GM21717 (cell line): Measurements from ENCODE around the gene ADNP2.
"Not testable (repeated sequence)": the region's sequence is repeated elsewhere in the genome, so short reads cannot be mapped to it uniquely, and the experiment has no call there.

Source experiments
- ATAC-seq: cut with Tn5 transposase; IDR thresholded peaks from one replicate; pipeline ENCODE4 v1.9.1; 2021; ENCODE audit warnings: mild to moderate bottlenecking, moderate library complexity; ENCODE audit not compliant: unreplicated experiment

ADNP2 gene

DNA sequence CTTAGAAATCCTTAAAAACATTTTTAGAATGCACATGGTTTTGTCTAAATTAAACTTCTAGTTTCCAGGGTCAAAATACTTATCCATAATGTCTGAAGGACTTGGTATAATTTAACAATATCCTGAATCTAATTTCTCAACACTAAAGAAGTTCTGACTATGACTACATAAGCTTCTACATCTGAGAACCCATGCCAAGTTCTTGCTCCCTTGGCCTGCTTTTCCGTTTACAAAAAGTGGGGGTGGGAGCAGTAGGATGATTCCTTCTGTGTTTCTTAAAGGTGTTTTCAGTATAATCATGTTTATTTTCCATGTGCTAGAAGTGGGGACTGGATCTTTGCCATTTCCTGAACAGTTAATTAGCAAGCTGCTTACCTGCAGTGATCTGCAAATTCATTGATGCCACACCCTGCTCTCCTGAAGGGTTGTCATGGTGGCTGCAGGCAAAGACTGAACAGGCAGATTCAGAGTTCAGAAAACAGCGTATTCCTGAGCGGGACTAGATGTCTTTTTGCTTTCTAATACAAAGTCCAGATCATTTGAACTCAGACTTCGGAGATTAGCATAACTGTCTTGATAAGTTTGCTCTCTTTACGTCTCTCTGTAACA is 36.2 kb downstream of the ADNP2 start:
- no peak for ATAC-seq

GRCh38 chr18:80147037-80147417 is 38.0 kb downstream of the ADNP2 start:
- peak; percentile 13 for ATAC-seq

- ATAC-seq, result peak; percentile 91
Measured at GRCh38 chr18:80147418-80148325, 38.6 kb downstream of the ADNP2 start.

GRCh38 chr18:80148326-80149199 is 39.5 kb downstream of the ADNP2 start:
- ATAC-seq, result peak; percentile 8

DNA sequence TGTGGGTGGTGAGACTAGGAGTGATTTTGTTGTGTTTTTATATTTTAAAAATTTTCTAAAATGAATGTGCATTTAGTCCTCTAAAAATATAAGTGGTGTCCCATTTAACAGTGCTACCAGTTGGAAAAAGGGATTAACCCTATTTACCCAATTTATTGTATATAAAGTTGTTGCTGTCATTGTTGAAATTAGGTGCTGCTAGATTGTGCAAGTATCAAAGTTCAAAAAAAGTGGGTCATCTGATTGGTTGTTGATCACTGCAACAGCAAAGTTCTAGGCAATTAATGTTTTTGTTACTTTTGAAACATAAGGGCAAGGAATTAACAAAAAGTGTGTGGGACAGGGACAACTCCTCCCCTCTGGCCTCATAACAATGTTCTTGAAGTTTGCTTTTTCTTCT is 40.6 kb downstream of the ADNP2 start:
- ATAC-seq, result no peak

- peak; percentile 80 for ATAC-seq
Measured at GRCh38 chr18:80154293-80154692, 45.2 kb downstream of the ADNP2 start.

GRCh38 chr18:80157708-80158343 is 48.8 kb downstream of the ADNP2 start:
- ATAC-seq, result peak; percentile 65

- no peak for ATAC-seq
Measured at GRCh38 chr18:80158365-80158764, 49.3 kb downstream of the ADNP2 start.

GRCh38 chr18:80159713-80160636 is 50.9 kb downstream of the ADNP2 start:
- ATAC-seq, result no peak

DNA sequence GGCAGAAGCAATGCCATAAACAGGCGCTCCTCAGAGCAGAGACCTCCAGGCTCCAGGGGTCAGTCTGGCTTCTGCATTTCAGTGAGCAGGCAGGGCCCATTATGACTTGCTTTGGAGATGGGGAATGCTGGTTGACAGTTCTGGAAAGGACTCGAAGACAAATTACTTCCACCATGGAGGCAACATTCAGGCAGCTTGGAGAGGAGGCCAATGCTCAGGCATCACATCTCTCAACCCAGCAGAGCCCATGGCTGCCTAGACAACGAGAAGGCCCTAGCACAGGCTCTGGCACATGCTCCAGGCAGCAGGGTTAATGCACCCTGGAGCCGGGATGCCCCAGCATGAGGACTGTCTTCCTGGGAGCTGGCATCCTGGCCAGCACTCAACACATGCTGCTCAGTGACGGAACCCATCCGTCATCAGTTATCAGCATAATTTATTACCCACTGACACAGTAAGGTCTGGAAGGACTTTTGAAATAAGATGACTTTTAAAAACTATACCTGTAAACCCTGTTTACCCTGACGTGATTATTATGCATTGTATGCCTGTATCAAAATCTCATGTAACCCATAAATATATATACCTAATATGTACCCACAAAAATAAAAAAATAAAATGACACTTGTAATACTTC is 52.8 kb downstream of the ADNP2 start:
- ATAC-seq, result no peak

DNA sequence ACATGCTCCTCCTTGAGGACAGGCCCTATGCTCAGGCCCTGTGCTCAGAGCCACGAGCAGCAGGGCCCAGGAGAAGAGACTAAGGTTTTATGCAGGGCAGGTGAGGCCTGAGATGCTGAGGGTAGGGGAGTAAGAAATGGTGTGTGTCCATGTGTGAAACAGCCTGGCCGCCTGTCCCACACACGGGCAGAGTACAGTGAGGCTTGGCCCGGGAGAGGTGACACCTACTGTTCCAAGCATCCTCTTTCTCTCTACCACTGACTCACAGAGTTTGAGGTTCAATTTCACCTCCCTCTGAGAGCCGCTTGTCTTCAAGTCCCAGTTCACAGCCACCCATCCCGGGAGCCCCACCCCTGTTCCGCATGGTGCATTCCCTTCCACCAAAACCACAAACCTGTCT is 54.1 kb downstream of the ADNP2 start:
- no peak for ATAC-seq

GRCh38 chr18:80164727-80165355 is 55.8 kb downstream of the ADNP2 start:
- not testable (repeated sequence) for ATAC-seq

DNA sequence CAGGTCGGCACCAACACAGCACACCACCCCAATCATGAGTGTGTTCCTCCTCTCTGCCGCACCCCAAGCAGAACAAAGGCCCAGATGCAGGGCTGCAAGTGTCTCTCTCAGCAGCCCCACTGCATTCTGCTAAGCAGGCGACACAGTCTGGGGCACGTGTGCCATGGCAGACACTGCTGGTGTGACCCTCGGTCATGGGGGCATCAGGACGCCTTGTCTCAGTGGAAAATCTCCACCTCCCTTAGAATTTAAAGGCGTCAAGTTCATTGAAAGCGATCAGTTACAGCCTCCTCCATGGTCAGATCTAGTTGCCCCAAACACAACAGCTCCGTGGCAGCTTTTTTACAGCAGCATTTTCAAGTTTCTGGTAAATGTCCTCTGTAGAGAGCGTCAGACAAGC is 57.2 kb downstream of the ADNP2 start:
- ATAC-seq, result no peak

- ATAC-seq, result no peak
Measured at GRCh38 chr18:80166725-80167124, 57.7 kb downstream of the ADNP2 start.

DNA sequence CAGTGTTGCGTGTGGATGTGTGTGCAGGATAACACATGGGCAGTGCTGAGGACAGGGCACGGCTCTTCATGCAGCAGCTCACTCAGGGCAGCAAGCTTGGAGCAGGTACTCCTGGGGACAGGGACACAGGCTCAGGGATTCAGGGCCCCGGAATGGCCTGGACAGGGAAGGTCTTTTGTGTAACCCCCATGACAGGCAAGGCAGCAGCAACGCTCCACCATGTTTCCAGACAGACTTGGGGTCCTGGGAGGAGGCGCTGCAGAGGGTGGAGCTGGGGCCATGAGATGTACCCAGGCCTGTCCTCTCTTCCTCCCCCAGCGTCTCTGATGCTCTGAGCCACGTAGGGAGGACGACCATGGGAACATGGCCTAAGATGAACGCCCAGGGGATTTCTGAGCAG is 58.3 kb downstream of the ADNP2 start:
- no peak for ATAC-seq

DNA sequence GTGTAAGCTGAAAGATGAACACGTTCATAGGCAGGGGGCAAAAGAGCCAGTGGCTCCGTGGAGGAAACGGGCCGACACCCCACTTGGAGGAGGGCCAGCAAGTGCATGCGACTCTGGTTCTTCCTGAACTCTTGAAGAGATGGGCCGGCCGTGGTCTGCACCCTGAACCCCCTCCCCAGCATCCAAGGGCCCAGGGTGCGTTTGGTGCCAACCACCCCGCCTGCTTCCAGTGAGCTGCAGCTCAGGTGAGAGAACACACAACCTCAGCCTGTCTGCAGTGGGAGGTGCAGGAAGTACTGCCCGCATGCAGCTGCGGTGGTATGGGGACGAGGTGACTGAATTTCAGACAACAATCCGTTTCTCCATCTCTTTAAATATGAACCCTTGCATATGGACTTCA is 58.9 kb downstream of the ADNP2 start:
- ATAC-seq, result no peak

DNA sequence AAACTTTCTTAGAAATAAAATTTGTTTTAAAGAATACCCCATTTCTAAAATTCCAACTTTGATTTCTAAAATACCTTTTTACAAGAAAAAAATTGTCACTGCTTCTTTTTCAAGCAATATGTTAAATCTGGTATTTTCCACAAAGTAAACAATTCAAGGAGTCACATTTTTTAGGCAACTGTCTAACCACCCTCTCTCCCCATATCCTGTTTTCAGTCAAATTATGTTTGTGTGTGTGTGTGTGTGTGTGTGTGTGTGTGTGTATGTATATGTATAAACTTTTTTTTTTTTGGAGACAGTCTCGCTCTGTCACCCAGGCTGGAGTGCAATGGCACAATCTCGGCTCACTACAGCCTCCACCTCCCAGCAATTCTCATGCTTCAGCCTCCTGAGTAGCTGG is 59.3 kb downstream of the ADNP2 start:
- ATAC-seq, result no peak

- ATAC-seq, result no peak
Measured at GRCh38 chr18:80168982-80169381, 59.9 kb downstream of the ADNP2 start.

DNA sequence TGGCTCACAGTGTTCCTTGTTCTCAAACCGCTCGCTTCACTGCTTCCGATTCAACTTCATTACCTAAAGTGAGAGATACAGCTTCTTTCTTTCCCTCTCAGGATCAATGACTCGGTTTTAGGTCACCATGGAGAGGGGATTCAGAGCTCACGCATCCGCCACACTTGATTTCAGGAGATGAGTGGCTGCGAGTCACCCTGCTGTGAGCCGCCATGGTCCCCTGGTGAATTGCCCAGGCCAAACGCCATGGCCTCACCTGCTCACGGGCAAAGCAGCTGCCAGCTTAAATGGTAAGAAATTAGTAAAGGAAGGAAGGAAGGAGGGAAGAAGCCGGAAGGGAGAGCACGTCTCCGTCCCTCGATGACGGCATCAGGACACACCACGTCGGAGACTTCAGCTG is 60.5 kb downstream of the ADNP2 start:
- ATAC-seq, result no peak
